Prostate gland (tissue), 2 donors: ENCODE results near the gene MAGI2. TPM values are rescaled to one million over a fixed set of nuclear protein-coding genes. Genes with fewer than 3 reads are reported as not detected.

Experiments used
- DNase-seq: peaks from one replicate; pipeline ENCODE4 v3.0.0-alpha.2; 2019; ENCODE audit warnings: low spot score
- H3K27ac ChIP-seq, 2 donors: fragments of 200-600 bp; sonication (generic); 2 replicates each; pipeline ENCODE4 v1.5.1; 2017 to 2019
- H3K27me3 ChIP-seq: fragments of 200-600 bp; sonication (generic); replicated peaks from 2 replicates; pipeline ENCODE4 v1.5.1; 2019; ENCODE audit not compliant: insufficient read depth
- H3K36me3 ChIP-seq, 2 donors: fragments of 200-600 bp; sonication (generic); 1 replicate in 1 of 2; 2 replicates in 1 of 2; pipeline versions ENCODE4 v1.5.1 to v1.8.1; 2017 to 2019
- H3K4me1 ChIP-seq: fragments of 200-600 bp; sonication (generic); replicated peaks from 2 replicates; pipeline ENCODE4 v1.5.1; 2019
- H3K4me3 ChIP-seq, 2 donors: fragments of 200-600 bp; sonication (generic); 2 replicates each; pipeline ENCODE4 v1.5.1; 2017 to 2019
- H3K9me3 ChIP-seq: fragments of 200-600 bp; sonication (generic); 2 replicates; pipeline ENCODE4 v1.5.1; 2017
- CTCF ChIP-seq, 4 experiments: fragments of 200-600 bp in 2 of 4; fragments of 450-650 bp in 2 of 4; sonication (generic) in 2 of 4; IDR thresholded peaks; 1 replicate in 3 of 4; 2 replicates in 1 of 4; pipeline ENCODE4 v1.5.1; 2016 to 2019; ENCODE audit warnings: antibody characterized with exemption in 4 of 4, mild to moderate bottlenecking in 2 of 4, moderate library complexity in 2 of 4
- POLR2A ChIP-seq: fragments of 450-650 bp; IDR thresholded peaks from one replicate; pipeline ENCODE4 v1.6.1; 2016; ENCODE audit warnings: antibody characterized with exemption, mild to moderate bottlenecking
- POLR2AphosphoS5 ChIP-seq: sonication (generic); formaldehyde crosslinking; IDR thresholded peaks from one replicate; pipeline ENCODE4 v1.6.1; 2017; ENCODE audit warnings: antibody characterized with exemption
- WGBS: methylation state at CpG from one replicate; pipeline ENCODE4 v1.1.5; 2018; 5-methylcytosine and 5-hydroxymethylcytosine counted together
- intact Hi-C: fragments of 100-400 bp; cut with DNase I; formaldehyde crosslinking; loops from one replicate; pipeline ENCODE4 v1.14.2; 2022
- total RNA-seq, 2 donors: library from RNA; depleted of rRNA; stranded (reverse); fragments of >200 nt; gene quantifications; one replicate each; pipeline ENCODE4 v1.1.0, GENCODE V29; 2016

Gene MAGI2
- total RNA-seq, 2 donors from 2014 or later = 27.1 to 31.3 TPM

- H3K9me3 ChIP-seq = no peaks in the 10 kb centered on the region
- H3K4me1 ChIP-seq = no peaks in the 10 kb centered on the region
- intact Hi-C loops = no loop called here
- no peaks in the 10 kb centered on the region for H3K36me3 ChIP-seq
- no peak overlapping the region for H3K4me3 ChIP-seq
- no peak for DNase-seq
- 60% methylated on average over 1 of the region's 1 CpG for WGBS
- no peaks in the 10 kb centered on the region for H3K27me3 ChIP-seq
- no peak overlapping the region for H3K27ac ChIP-seq
- no peak for TF ChIP-seq CTCF (IDR thresholded peaks at IDR 0.05)
- no peak for TF ChIP-seq POLR2A
- TF ChIP-seq POLR2AphosphoS5 = no peak
These were observed 608.3 kb downstream of the MAGI2 start for GRCh38 chr7:78845155-78845554.

GRCh38 chr7:78842068-78842467, 611.4 kb downstream of the MAGI2 start:
- H3K4me1 ChIP-seq = no peaks in the 10 kb centered on the region
- no peaks in the 10 kb centered on the region for H3K9me3 ChIP-seq
- H3K4me3 ChIP-seq = no peak overlapping the region
- intact Hi-C loops = no loop called here
- no peak overlapping the region for H3K27ac ChIP-seq
- 18% methylated on average over 2 of the region's 2 CpGs for WGBS
- no peak for TF ChIP-seq POLR2AphosphoS5
- no peak for TF ChIP-seq CTCF (IDR thresholded peaks at IDR 0.05)
- TF ChIP-seq POLR2A = no peak
- no peak for DNase-seq
- no peaks in the 10 kb centered on the region for H3K36me3 ChIP-seq
- H3K27me3 ChIP-seq = no peaks in the 10 kb centered on the region

- WGBS = 89% methylated on average over 5 of the region's 5 CpGs
- intact Hi-C loops = no loop called here
- TF ChIP-seq CTCF (IDR thresholded peaks at IDR 0.05) (no peak), POLR2A (no peak), POLR2AphosphoS5 (no peak)
These were observed 617.6 kb downstream of the MAGI2 start for GRCh38 chr7:78835897-78836296.

GRCh38 chr7:78828317-78828716, 625.1 kb downstream of the MAGI2 start:
- Histone ChIP-seq H3K9me3 (no peaks in the 10 kb centered on the region), H3K36me3 (no peaks in the 10 kb centered on the region), H3K4me3 (no peak overlapping the region), H3K4me1 (no peaks in the 10 kb centered on the region), H3K27ac (no peak overlapping the region), H3K27me3 (no peaks in the 10 kb centered on the region)
- TF ChIP-seq POLR2A (no peak), CTCF (IDR thresholded peaks at IDR 0.05) (no peak), POLR2AphosphoS5 (no peak)
- no peak for DNase-seq
- 81% methylated on average over 1 of the region's 1 CpG for WGBS
- intact Hi-C loops = no loop called here

More at GRCh38 chr7:78835897-78836296, 617.6 kb downstream of the MAGI2 start:
- no peaks in the 10 kb centered on the region for H3K36me3 ChIP-seq
- no peak overlapping the region for H3K27ac ChIP-seq
- no peaks in the 10 kb centered on the region for H3K4me1 ChIP-seq
- no peaks in the 10 kb centered on the region for H3K27me3 ChIP-seq
- DNase-seq = no peak
- H3K9me3 ChIP-seq = no peaks in the 10 kb centered on the region
- H3K4me3 ChIP-seq = no peak overlapping the region

GRCh38 chr7:78803501-78804127, 649.9 kb downstream of the MAGI2 start:
- no peak overlapping the region for H3K4me3 ChIP-seq
- no peaks in the 10 kb centered on the region for H3K27me3 ChIP-seq
- H3K4me1 ChIP-seq = no peaks in the 10 kb centered on the region
- TF ChIP-seq CTCF (IDR thresholded peaks at IDR 0.05) (no peak), POLR2A (no peak), POLR2AphosphoS5 (no peak)
- H3K27ac ChIP-seq = no peak overlapping the region
- WGBS = 88% methylated on average over 4 of the region's 4 CpGs
- H3K9me3 ChIP-seq = no peaks in the 10 kb centered on the region
- intact Hi-C loops = no loop called here
- H3K36me3 ChIP-seq = no peaks in the 10 kb centered on the region
- DNase-seq = no peak
